ENCODE results near the gene MVB12A.

The MVB12A gene

DNA sequence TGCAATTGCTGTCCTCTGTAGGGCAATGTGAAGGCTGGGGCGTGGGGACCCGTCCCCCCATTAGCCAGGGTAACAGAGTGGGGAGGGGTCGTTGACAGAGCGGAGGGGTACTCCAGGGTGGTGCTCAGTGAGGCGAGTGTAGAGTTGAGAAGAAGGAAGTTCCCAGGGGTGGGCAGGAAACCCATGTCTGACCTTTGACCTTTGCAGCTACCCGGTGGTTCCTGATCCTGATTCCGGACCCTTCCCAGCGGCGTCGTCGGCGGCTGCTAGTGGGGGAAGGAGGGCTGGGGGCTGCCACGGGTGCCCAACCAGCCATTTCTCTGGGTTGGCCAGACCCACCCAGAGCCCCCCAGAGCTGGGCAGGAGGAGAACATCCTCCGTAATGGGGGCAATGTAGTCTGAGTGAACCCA is 40.6 kb upstream of the MVB12A start:
- peaks cover 2 to 6% of the 10 kb centered on the region in 2 donors for H3K9me3 ChIP-seq (replicated peaks in 1 of 2; ENCODE audit: control insufficient read depth in 2 of 2, insufficient read depth in 1 of 2, low read depth in 1 of 2, low read length in 2 of 2)
- H2BK15ac ChIP-seq (ENCODE audit: low read length): peak overlapping the region; percentile 21
- no peak overlapping the region for H3K14ac ChIP-seq (ENCODE audit: low read length)
- no peaks in the 10 kb centered on the region for H3K79me1 ChIP-seq (ENCODE audit: low read depth, low read length)
- no peak overlapping the region for H3K4me3 ChIP-seq (ENCODE audit: low read length in 2 of 2)
- H3K9ac ChIP-seq (ENCODE audit: low read depth, low read length, poor library complexity): no peak overlapping the region
- H3K27me3 ChIP-seq (ENCODE audit: control insufficient read depth in 3 of 3, insufficient read depth in 3 of 3, low read depth in 1 of 3, low read length in 3 of 3): no peaks in the 10 kb centered on the region
- H2BK120ac ChIP-seq (ENCODE audit: low read depth, low read length): peak overlapping the region; percentile 16
- H2AFZ ChIP-seq (ENCODE audit: low read length): peak overlapping the region; percentile 74
- peak overlapping the region; percentile 71 for H2AK5ac ChIP-seq (ENCODE audit: low read depth, low read length)
- H4K91ac ChIP-seq (ENCODE audit: low read depth, low read length, poor library complexity): peak overlapping the region; percentile 53
- H3K23ac ChIP-seq (ENCODE audit: low read depth, low read length, poor library complexity): peak overlapping the region; percentile 73
- peak overlapping the region; percentile 98 for H2BK5ac ChIP-seq (ENCODE audit: low read length)
- peak overlapping the region; percentile 19 for H3K27ac ChIP-seq (replicated peaks; ENCODE audit: low read length)
- peak overlapping the region; percentile 97 for H3K18ac ChIP-seq (ENCODE audit: low read length)
- H4K8ac ChIP-seq (ENCODE audit: low read depth, low read length): no peak overlapping the region
- WGBS, 2 donors (ENCODE audit: extremely low coverage in 2 of 2, insufficient read length in 2 of 2, insufficient replicate concordance in 1 of 2): no CpG with 5 or more reads among the region's 14 CpGs
- H3K4me1 ChIP-seq (ENCODE audit: control insufficient read depth in 2 of 2, insufficient read depth in 1 of 2, low read depth in 1 of 2, low read length in 2 of 2): peaks cover 6 to 7% of the 10 kb centered on the region in 2 donors
- no peaks in the 10 kb centered on the region for H3K36me3 ChIP-seq (replicated peaks in 1 of 2; ENCODE audit: control insufficient read depth in 2 of 2, insufficient read depth in 2 of 2, low read length in 2 of 2)
- no peak overlapping the region for H3K4me2 ChIP-seq (ENCODE audit: insufficient read depth, low read length, poor library complexity, severe bottlenecking)
- H3K4ac ChIP-seq (ENCODE audit: low read length): peak overlapping the region; percentile 84
- H2BK12ac ChIP-seq (ENCODE audit: low read length): peak overlapping the region; percentile 58
- DNase-seq (ENCODE audit: low spot score): no peak

DNA sequence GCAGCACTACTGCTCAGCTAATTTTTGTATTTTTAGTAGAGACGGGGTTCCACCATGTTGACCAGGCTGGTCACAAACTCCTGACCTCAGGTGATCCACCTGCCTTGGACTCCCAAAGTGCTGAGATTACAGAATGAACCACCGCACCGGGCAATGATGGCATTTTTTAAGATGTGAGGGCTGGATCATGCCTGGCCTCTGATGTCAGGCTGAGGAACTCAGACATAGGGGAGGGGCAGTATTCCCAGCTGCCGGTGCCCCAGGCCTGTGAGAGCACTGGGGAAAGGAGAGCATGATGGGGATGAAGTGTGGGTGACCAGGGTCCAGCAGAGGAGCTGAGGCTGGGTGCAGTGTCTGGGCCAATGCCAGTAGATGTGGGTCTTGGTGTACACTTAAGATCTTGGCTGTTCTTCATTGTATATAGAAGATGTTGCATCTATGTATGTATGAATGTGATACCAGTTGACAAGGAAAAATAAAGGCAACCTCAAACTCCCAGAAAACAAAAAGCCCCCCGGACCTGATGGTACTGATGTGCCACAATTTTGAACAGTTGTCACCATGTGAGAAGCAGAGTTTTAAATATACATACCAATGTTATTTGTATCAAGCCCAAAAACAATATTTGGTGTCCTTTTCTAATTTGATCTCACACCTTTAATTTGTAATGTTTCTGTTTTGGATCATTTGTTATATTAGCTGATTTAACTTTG is 39.3 kb upstream of the MVB12A start:
- Histone ChIP-seq H3K4me1 (ENCODE audit: control insufficient read depth in 2 of 2, insufficient read depth in 1 of 2, low read depth in 1 of 2, low read length in 2 of 2) (peaks cover 6 to 7% of the 10 kb centered on the region in 2 donors), H3K18ac (ENCODE audit: low read length) (no peak overlapping the region), H3K36me3 (replicated peaks in 1 of 2; ENCODE audit: control insufficient read depth in 2 of 2, insufficient read depth in 2 of 2, low read length in 2 of 2) (no peaks in the 10 kb centered on the region), H2BK5ac (ENCODE audit: low read length) (no peak overlapping the region), H3K4ac (ENCODE audit: low read length) (no peak overlapping the region), H2BK12ac (ENCODE audit: low read length) (no peak overlapping the region), H3K23ac (ENCODE audit: low read depth, low read length, poor library complexity) (no peak overlapping the region), H2BK120ac (ENCODE audit: low read depth, low read length) (no peak overlapping the region), H2BK15ac (ENCODE audit: low read length) (no peak overlapping the region), H3K27me3 (ENCODE audit: control insufficient read depth in 3 of 3, insufficient read depth in 3 of 3, low read depth in 1 of 3, low read length in 3 of 3) (no peaks in the 10 kb centered on the region), H3K9ac (ENCODE audit: low read depth, low read length, poor library complexity) (no peak overlapping the region), H4K91ac (ENCODE audit: low read depth, low read length, poor library complexity) (no peak overlapping the region), H3K27ac (replicated peaks; ENCODE audit: low read length) (no peak overlapping the region), H2AFZ (ENCODE audit: low read length) (no peak overlapping the region), H2AK5ac (ENCODE audit: low read depth, low read length) (no peak overlapping the region), H3K9me3 (replicated peaks in 1 of 2; ENCODE audit: control insufficient read depth in 2 of 2, insufficient read depth in 1 of 2, low read depth in 1 of 2, low read length in 2 of 2) (peaks cover 2 to 6% of the 10 kb centered on the region in 2 donors), H4K8ac (ENCODE audit: low read depth, low read length) (no peak overlapping the region), H3K79me1 (ENCODE audit: low read depth, low read length) (no peaks in the 10 kb centered on the region), H3K4me3 (ENCODE audit: low read length in 2 of 2) (no peak overlapping the region), H3K4me2 (ENCODE audit: insufficient read depth, low read length, poor library complexity, severe bottlenecking) (no peak overlapping the region), H3K14ac (ENCODE audit: low read length) (no peak overlapping the region)
- DNase-seq (ENCODE audit: low spot score): no peak
- no CpG with 5 or more reads among the region's 5 CpGs for WGBS, 2 donors (ENCODE audit: extremely low coverage in 2 of 2, insufficient read length in 2 of 2, insufficient replicate concordance in 1 of 2)

DNA sequence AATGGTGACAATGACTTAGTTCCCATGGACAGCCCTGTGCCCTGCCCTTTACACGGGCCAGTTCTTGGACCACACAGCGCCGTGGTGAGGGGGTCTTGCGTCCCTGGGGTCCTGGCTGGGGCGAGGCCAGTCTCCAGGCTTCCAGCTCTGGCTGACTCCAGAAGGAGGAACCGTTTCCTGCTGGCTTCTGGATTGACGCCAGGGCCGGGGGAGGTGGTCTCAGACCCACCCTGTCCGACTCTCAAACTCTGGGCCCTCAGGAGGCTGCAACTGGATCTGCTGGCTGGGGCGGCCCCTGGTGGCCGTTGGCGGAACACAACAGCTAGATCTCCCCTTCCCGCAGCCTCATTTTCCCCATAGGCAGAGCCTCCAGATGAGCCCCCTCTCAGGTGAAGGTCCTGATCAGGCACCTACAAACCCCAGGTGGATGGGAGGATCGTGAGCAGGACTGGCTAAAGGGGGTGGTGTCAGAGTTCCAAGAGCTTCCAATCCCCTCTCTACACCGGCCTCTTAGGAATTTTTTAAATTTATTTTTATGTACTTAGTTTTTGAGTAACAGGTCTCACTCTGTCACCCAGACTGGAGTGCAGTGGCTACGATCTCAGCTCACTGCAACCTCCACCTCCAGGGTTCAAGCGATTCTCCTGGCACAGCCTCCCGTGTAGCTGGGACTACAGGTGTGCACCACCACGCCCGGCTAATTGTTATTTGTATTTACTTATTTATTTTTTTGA is 33.8 kb upstream of the MVB12A start:
- H3K36me3 ChIP-seq (replicated peaks in 1 of 2; ENCODE audit: control insufficient read depth in 2 of 2, insufficient read depth in 2 of 2, low read length in 2 of 2): no peaks in the 10 kb centered on the region
- peak overlapping the region; percentile 48 for H2AK5ac ChIP-seq (ENCODE audit: low read depth, low read length)
- H3K9me3 ChIP-seq (replicated peaks in 1 of 2; ENCODE audit: control insufficient read depth in 2 of 2, insufficient read depth in 1 of 2, low read depth in 1 of 2, low read length in 2 of 2): peaks cover 0 to 5% of the 10 kb centered on the region in 2 donors
- peak overlapping the region; percentile 80 for H2AFZ ChIP-seq (ENCODE audit: low read length)
- no peak overlapping the region for H3K4me3 ChIP-seq (ENCODE audit: low read length in 2 of 2)
- H2BK15ac ChIP-seq (ENCODE audit: low read length): no peak overlapping the region
- no peak overlapping the region for H3K27ac ChIP-seq (replicated peaks; ENCODE audit: low read length)
- H2BK5ac ChIP-seq (ENCODE audit: low read length): no peak overlapping the region
- no peak overlapping the region for H3K23ac ChIP-seq (ENCODE audit: low read depth, low read length, poor library complexity)
- peaks cover 1% of the 10 kb centered on the region for H3K79me1 ChIP-seq (ENCODE audit: low read depth, low read length)
- H4K91ac ChIP-seq (ENCODE audit: low read depth, low read length, poor library complexity): no peak overlapping the region
- H2BK120ac ChIP-seq (ENCODE audit: low read depth, low read length): no peak overlapping the region
- no peak overlapping the region for H3K4ac ChIP-seq (ENCODE audit: low read length)
- H3K18ac ChIP-seq (ENCODE audit: low read length): no peak overlapping the region
- H3K14ac ChIP-seq (ENCODE audit: low read length): no peak overlapping the region
- no peak overlapping the region for H3K4me2 ChIP-seq (ENCODE audit: insufficient read depth, low read length, poor library complexity, severe bottlenecking)
- H2BK12ac ChIP-seq (ENCODE audit: low read length): no peak overlapping the region
- H3K27me3 ChIP-seq (ENCODE audit: control insufficient read depth in 3 of 3, insufficient read depth in 3 of 3, low read depth in 1 of 3, low read length in 3 of 3): peaks cover 0 to 8% (median 5%) of the 10 kb centered on the region in 3 experiments
- WGBS, 2 donors (ENCODE audit: extremely low coverage in 2 of 2, insufficient read length in 2 of 2, insufficient replicate concordance in 1 of 2): no CpG with 5 or more reads among the region's 20 CpGs
- no peaks in the 10 kb centered on the region for H3K4me1 ChIP-seq (ENCODE audit: control insufficient read depth in 2 of 2, insufficient read depth in 1 of 2, low read depth in 1 of 2, low read length in 2 of 2)
- H4K8ac ChIP-seq (ENCODE audit: low read depth, low read length): no peak overlapping the region
- peak overlapping the region; percentile 7 for H3K9ac ChIP-seq (ENCODE audit: low read depth, low read length, poor library complexity)
- no peak for DNase-seq (ENCODE audit: low spot score)

DNA sequence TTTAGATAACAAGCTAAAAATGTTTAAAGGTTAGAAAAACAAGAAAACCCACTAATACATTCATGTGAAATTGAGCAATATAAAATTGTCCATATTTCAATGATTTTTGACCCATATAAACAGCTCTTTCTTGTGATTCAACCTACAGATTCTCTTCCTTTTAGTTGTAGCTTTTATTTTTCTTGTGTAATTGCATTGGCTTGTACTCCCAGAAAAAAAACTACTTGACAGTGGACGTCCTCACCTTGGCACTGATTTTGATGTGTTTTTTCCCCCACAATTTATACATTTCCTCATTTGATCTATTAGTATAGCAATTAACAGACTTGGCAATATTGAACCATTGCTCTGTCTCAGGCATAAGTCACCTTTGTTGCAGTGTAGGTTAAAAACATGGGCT is 30.6 kb upstream of the MVB12A start:
- no peak overlapping the region for H3K4ac ChIP-seq (ENCODE audit: low read length)
- H4K91ac ChIP-seq (ENCODE audit: low read depth, low read length, poor library complexity): no peak overlapping the region
- no peak overlapping the region for H3K27ac ChIP-seq (replicated peaks; ENCODE audit: low read length)
- H3K4me3 ChIP-seq (ENCODE audit: low read length in 2 of 2): no peak overlapping the region
- H3K4me1 ChIP-seq (ENCODE audit: control insufficient read depth in 2 of 2, insufficient read depth in 1 of 2, low read depth in 1 of 2, low read length in 2 of 2): peaks cover 3 to 4% of the 10 kb centered on the region in 2 donors
- H3K23ac ChIP-seq (ENCODE audit: low read depth, low read length, poor library complexity): no peak overlapping the region
- H3K4me2 ChIP-seq (ENCODE audit: insufficient read depth, low read length, poor library complexity, severe bottlenecking): no peak overlapping the region
- H3K79me1 ChIP-seq (ENCODE audit: low read depth, low read length): peaks cover 1% of the 10 kb centered on the region
- DNase-seq (ENCODE audit: low spot score): no peak
- H3K9me3 ChIP-seq (replicated peaks in 1 of 2; ENCODE audit: control insufficient read depth in 2 of 2, insufficient read depth in 1 of 2, low read depth in 1 of 2, low read length in 2 of 2): peaks cover 0 to 5% of the 10 kb centered on the region in 2 donors
- H2BK15ac ChIP-seq (ENCODE audit: low read length): no peak overlapping the region
- H2AK5ac ChIP-seq (ENCODE audit: low read depth, low read length): no peak overlapping the region
- no peak overlapping the region for H4K8ac ChIP-seq (ENCODE audit: low read depth, low read length)
- peaks cover 0 to 8% (median 5%) of the 10 kb centered on the region in 3 experiments for H3K27me3 ChIP-seq (ENCODE audit: control insufficient read depth in 3 of 3, insufficient read depth in 3 of 3, low read depth in 1 of 3, low read length in 3 of 3)
- H3K18ac ChIP-seq (ENCODE audit: low read length): no peak overlapping the region
- H2BK120ac ChIP-seq (ENCODE audit: low read depth, low read length): no peak overlapping the region
- no peak overlapping the region for H2BK12ac ChIP-seq (ENCODE audit: low read length)
- H3K14ac ChIP-seq (ENCODE audit: low read length): no peak overlapping the region
- WGBS, 2 donors (ENCODE audit: extremely low coverage in 2 of 2, insufficient read length in 2 of 2, insufficient replicate concordance in 1 of 2): no CpG with 5 or more reads among the region's 1 CpG
- no peak overlapping the region for H3K9ac ChIP-seq (ENCODE audit: low read depth, low read length, poor library complexity)
- no peak overlapping the region for H2BK5ac ChIP-seq (ENCODE audit: low read length)
- H3K36me3 ChIP-seq (replicated peaks in 1 of 2; ENCODE audit: control insufficient read depth in 2 of 2, insufficient read depth in 2 of 2, low read length in 2 of 2): no peaks in the 10 kb centered on the region
- H2AFZ ChIP-seq (ENCODE audit: low read length): no peak overlapping the region

Data from neuronal stem cell (in vitro differentiated cells).